Measurements from ENCODE around the gene RRAGD. TPM values are rescaled to one million over a fixed set of nuclear protein-coding genes. Genes with fewer than 3 reads are reported as not detected.
A peak's percentile ranks its signal among the peaks of the same experiment; 100 is the strongest.
"Not testable (repeated sequence)": the region's sequence is repeated elsewhere in the genome, so short reads cannot be mapped to it uniquely, and the experiment has no call there.

The RRAGD gene
- total RNA-seq, 2 donors from 2014 or later = 0.95 to 2.0 TPM

DNA sequence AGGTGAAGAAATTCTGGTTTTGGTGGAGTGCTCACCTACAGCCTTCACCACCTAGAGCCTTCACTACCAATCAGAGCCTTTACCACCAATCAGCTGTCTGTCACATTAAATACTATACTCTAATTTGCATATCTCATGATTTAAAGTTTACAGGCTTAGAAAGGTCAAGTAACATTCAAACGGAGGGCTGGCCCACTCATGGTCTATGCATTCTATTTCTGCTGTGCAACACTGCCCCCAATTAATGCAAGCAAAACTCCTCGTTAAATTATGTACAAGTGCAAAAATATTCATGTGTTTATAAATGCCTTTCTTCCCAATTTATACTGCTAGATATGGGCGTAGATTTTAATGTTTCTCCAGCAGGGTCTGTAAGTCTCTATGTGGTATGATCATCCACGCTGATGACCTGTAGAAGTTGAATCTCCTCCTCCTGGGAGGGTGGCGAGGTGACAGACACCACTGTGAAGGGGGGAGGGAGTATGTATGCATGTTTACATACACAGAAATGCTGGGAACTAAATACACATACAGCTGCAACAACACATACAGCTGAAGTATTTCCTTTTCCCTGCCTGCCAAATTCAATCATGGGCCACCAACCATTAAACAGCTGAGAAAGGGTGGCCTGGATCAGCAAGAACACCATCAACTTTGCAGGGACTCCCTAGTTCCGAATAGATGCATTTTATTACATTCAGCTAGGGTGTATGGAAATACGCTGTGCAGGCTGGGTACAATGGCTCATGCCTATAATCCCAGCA, 13.1 kb downstream of the RRAGD start:
- Histone ChIP-seq H3K4me1 (ENCODE audit: control insufficient read depth, insufficient read depth, low read length) (peaks cover 8% of the 10 kb centered on the region), H3K9me3 (ENCODE audit: control insufficient read depth, low read length) (no peaks in the 10 kb centered on the region), H3K36me3 (ENCODE audit: control insufficient read depth, insufficient read depth, low read length) (no peaks in the 10 kb centered on the region), H3K9ac (ENCODE audit: extremely low read depth, low read length, poor library complexity, severe bottlenecking) (no peak overlapping the region), H3K4me3 (ENCODE audit: low read length) (no peak overlapping the region), H3K27me3 (ENCODE audit: control insufficient read depth, insufficient read depth, low read length, poor library complexity, severe bottlenecking) (peaks cover 44% of the 10 kb centered on the region), H3K27ac (ENCODE audit: low read depth, low read length) (no peak overlapping the region)
- H3K27ac Mint-ChIP-seq = no peak overlapping the region
- no peak for DNase-seq
- H3K9me3 Mint-ChIP-seq = peaks cover 5% of the 10 kb centered on the region
- TF ChIP-seq, protein P1, sequence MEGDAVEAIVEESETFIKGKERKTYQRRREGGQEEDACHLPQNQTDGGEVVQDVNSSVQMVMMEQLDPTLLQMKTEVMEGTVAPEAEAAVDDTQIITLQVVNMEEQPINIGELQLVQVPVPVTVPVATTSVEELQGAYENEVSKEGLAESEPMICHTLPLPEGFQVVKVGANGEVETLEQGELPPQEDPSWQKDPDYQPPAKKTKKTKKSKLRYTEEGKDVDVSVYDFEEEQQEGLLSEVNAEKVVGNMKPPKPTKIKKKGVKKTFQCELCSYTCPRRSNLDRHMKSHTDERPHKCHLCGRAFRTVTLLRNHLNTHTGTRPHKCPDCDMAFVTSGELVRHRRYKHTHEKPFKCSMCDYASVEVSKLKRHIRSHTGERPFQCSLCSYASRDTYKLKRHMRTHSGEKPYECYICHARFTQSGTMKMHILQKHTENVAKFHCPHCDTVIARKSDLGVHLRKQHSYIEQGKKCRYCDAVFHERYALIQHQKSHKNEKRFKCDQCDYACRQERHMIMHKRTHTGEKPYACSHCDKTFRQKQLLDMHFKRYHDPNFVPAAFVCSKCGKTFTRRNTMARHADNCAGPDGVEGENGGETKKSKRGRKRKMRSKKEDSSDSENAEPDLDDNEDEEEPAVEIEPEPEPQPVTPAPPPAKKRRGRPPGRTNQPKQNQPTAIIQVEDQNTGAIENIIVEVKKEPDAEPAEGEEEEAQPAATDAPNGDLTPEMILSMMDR (conservative IDR thresholded peaks at IDR 0.05) = no peak
- WGBS, 2 experiments (ENCODE audit: insufficient coverage in 1 of 2, insufficient read length in 1 of 2) = 92 to 95% methylated on average over 3 to 7 of the region's 7 CpGs
- H3K36me3 Mint-ChIP-seq (ENCODE audit: low read depth) = no peaks in the 10 kb centered on the region
- H3K4me3 Mint-ChIP-seq = no peak overlapping the region
- peaks cover 9% of the 10 kb centered on the region for H3K4me1 Mint-ChIP-seq
- H3K27me3 Mint-ChIP-seq (ENCODE audit: insufficient read depth) = peaks cover 46% of the 10 kb centered on the region

- H3K4me1 ChIP-seq (ENCODE audit: control insufficient read depth, insufficient read depth, low read length); H3K9me3 Mint-ChIP-seq; DNase-seq; H3K9me3 ChIP-seq (ENCODE audit: control insufficient read depth, low read length); H3K4me3 ChIP-seq (ENCODE audit: low read length); H3K36me3 Mint-ChIP-seq (ENCODE audit: low read depth); H3K27ac ChIP-seq (ENCODE audit: low read depth, low read length); H3K4me1 Mint-ChIP-seq; H3K9ac ChIP-seq (ENCODE audit: extremely low read depth, low read length, poor library complexity, severe bottlenecking); H3K27ac Mint-ChIP-seq; H3K36me3 ChIP-seq (ENCODE audit: control insufficient read depth, insufficient read depth, low read length); H3K4me3 Mint-ChIP-seq: not testable (repeated sequence)
- H3K27me3 Mint-ChIP-seq (ENCODE audit: insufficient read depth) = peaks cover 44% of the 10 kb centered on the region
- 65 to 80% methylated on average over 2 to 4 of the region's 4 CpGs for WGBS, 2 experiments (ENCODE audit: insufficient coverage in 1 of 2, insufficient read length in 1 of 2)
- TF ChIP-seq, protein P1 (conservative IDR thresholded peaks at IDR 0.05) = peak; percentile 41
- H3K27me3 ChIP-seq (ENCODE audit: control insufficient read depth, insufficient read depth, low read length, poor library complexity, severe bottlenecking) = peaks cover 33% of the 10 kb centered on the region
Measured at GRCh38 chr6:89397884-89398283, 14.2 kb downstream of the RRAGD start.

GRCh38 chr6:89393659-89394058, 18.4 kb downstream of the RRAGD start:
- Mint-ChIP-seq H3K36me3 (ENCODE audit: low read depth) (no peaks in the 10 kb centered on the region), H3K4me1 (peaks cover 3% of the 10 kb centered on the region), H3K9me3 (peaks cover 7% of the 10 kb centered on the region), H3K4me3 (no peak overlapping the region), H3K27ac (no peak overlapping the region), H3K27me3 (ENCODE audit: insufficient read depth) (peaks cover 11% of the 10 kb centered on the region)
- Histone ChIP-seq H3K4me3 (ENCODE audit: low read length) (no peak overlapping the region), H3K27me3 (ENCODE audit: control insufficient read depth, insufficient read depth, low read length, poor library complexity, severe bottlenecking) (no peaks in the 10 kb centered on the region), H3K36me3 (ENCODE audit: control insufficient read depth, insufficient read depth, low read length) (no peaks in the 10 kb centered on the region), H3K4me1 (ENCODE audit: control insufficient read depth, insufficient read depth, low read length) (no peaks in the 10 kb centered on the region), H3K9me3 (ENCODE audit: control insufficient read depth, low read length) (no peaks in the 10 kb centered on the region), H3K9ac (ENCODE audit: extremely low read depth, low read length, poor library complexity, severe bottlenecking) (no peak overlapping the region), H3K27ac (ENCODE audit: low read depth, low read length) (no peak overlapping the region)
- TF ChIP-seq, protein P1 (conservative IDR thresholded peaks at IDR 0.05) = no peak
- WGBS, 2 experiments (ENCODE audit: insufficient coverage in 1 of 2, insufficient read length in 1 of 2) = 96% methylated on average over 1 of the region's 1 CpG; no CpG with 5 or more reads in 1 of the 2 experiments
- no peak for DNase-seq
